HCT116 (cell line): ENCODE data around the gene CUX1. TPM values are rescaled to one million over a fixed set of nuclear protein-coding genes. Genes with fewer than 3 reads are reported as not detected.

ENCODE experiments used
- ATAC-seq: fragments of 200-7000 bp; cut with Tn5 transposase; 2 replicates; pipeline ENCODE4 v1.9.1; 2020; ENCODE audit warnings: mild to moderate bottlenecking, moderate library complexity
- BruUV-seq: library from RNA; stranded (reverse); fragments of 400-500 nt; replicated peaks from 2 replicates; lab custom pipeline; 2021; lab: Mats Ljungman, UMichigan
- CTCF ChIA-PET: fragments of 300-600 bp; sonication (Branson Sonifier 250); formaldehyde crosslinking; loops from one replicate; lab custom pipeline; 2021; ENCODE audit warnings: antibody characterized with exemption; lab: Charles Lee
- POLR2A ChIA-PET: fragments of 300-600, 350-600 bp; sonication (Branson Sonifier 250); formaldehyde crosslinking; loops from one replicate; lab custom pipeline; 2021; ENCODE audit warnings: antibody characterized with exemption; lab: Charles Lee
- RAD21 ChIA-PET, 2 experiments: fragments of 300-600 bp; sonication (Branson Sonifier 250); formaldehyde crosslinking; loops; one replicate each; lab custom pipeline; 2023; ENCODE audit warnings: low total read pairs in 2 of 2; ENCODE audit not compliant: uncharacterized antibody in 2 of 2, unreplicated experiment in 2 of 2, low non-redundant PET in 1 of 2; lab: Charles Lee
- DNase-seq: peaks from one replicate; pipeline ENCODE4 v3.0.0-alpha.2; 2010; ENCODE audit warnings: low read depth, low spot score
- H2AFZ ChIP-seq: fragments of 200-600 bp; shearing (Covaris generic), sonication (generic); 2 replicates; pipeline ENCODE4 v1.6.1; 2017; ENCODE audit warnings: low read depth, mixed run types, mixed read lengths, antibody characterized with exemption, low read length; ENCODE audit not compliant: poor library complexity, severe bottlenecking
- H3K27ac ChIP-seq: 2 replicates; pipeline ENCODE4 v1.5.1; 2012; ENCODE audit warnings: low read depth, low read length
- H3K27me3 ChIP-seq: fragments of 200-600 bp; sonication (generic); 2 replicates; pipeline ENCODE4 v1.6.1; 2016; ENCODE audit warnings: mixed run types, low read length, mixed read lengths; ENCODE audit not compliant: insufficient read depth
- H3K36me3 ChIP-seq, 2 experiments: fragments of 200-500 bp in 1 of 2; fragments of 200-600 bp in 1 of 2; sonication (Bioruptor generic) in 1 of 2; sonication (generic) in 1 of 2; 2 replicates each; pipeline versions ENCODE4 v1.5.1 to v1.6.1; 2014 to 2016; ENCODE audit warnings: low read length in 2 of 2, inconsistent platforms in 1 of 2, mixed read lengths in 1 of 2, mixed run types in 1 of 2; ENCODE audit not compliant: insufficient read depth in 2 of 2, control insufficient read depth in 1 of 2
- H3K4me1 ChIP-seq, 2 experiments: fragments of 200-600 bp in 1 of 2; sonication (generic) in 1 of 2; 2 replicates each; pipeline versions ENCODE4 v1.5.1 to v1.6.1; 2012 to 2017; ENCODE audit warnings: low read length in 2 of 2, inconsistent platforms in 1 of 2, mild to moderate bottlenecking in 1 of 2, mixed read lengths in 1 of 2, mixed run types in 1 of 2, moderate library complexity in 1 of 2; ENCODE audit not compliant: insufficient read depth in 2 of 2, control insufficient read depth in 1 of 2
- H3K4me2 ChIP-seq: fragments of 200-600 bp; sonication (generic); 2 replicates; pipeline ENCODE4 v1.6.1; 2017; ENCODE audit warnings: mixed run types, low read length, mixed read lengths
- H3K4me3 ChIP-seq, 2 experiments: fragments of 200-600 bp in 1 of 2; sonication (generic) in 1 of 2; replicated peaks in 1 of 2; 2 replicates each; pipeline ENCODE4 v1.5.1; 2011 to 2016; ENCODE audit warnings: low read length in 2 of 2, control low read depth in 1 of 2, low read depth in 1 of 2, mild to moderate bottlenecking in 1 of 2, mixed read lengths in 1 of 2, mixed run types in 1 of 2
- H3K79me2 ChIP-seq: fragments of 200-600 bp; sonication (generic); 2 replicates; pipeline ENCODE4 v1.6.1; 2017; ENCODE audit warnings: mild to moderate bottlenecking, mixed run types, low read length, moderate library complexity, mixed read lengths; ENCODE audit not compliant: insufficient read depth
- H3K9ac ChIP-seq: fragments of 200-600 bp; sonication (generic); 2 replicates; pipeline ENCODE4 v1.6.1; 2016; ENCODE audit warnings: low read length, mixed read lengths
- H3K9me2 ChIP-seq: fragments of 200-600 bp; sonication (generic), shearing (Covaris generic); 2 replicates; pipeline ENCODE4 v1.6.1; 2017; ENCODE audit warnings: mixed run types, mild to moderate bottlenecking, moderate library complexity; ENCODE audit not compliant: insufficient read depth
- H3K9me3 ChIP-seq, 2 experiments: fragments of 200-500 bp in 1 of 2; fragments of 200-600 bp in 1 of 2; sonication (Bioruptor generic) in 1 of 2; sonication (generic) in 1 of 2; 2 replicates each; pipeline ENCODE4 v1.6.1; 2014 to 2017; ENCODE audit warnings: low read length in 2 of 2, mixed read lengths in 2 of 2, inconsistent platforms in 1 of 2, low read depth in 1 of 2, mild to moderate bottlenecking in 1 of 2, mixed run types in 1 of 2, moderate library complexity in 1 of 2; ENCODE audit not compliant: control insufficient read depth in 1 of 2, insufficient read depth in 1 of 2
- H4K20me1 ChIP-seq: fragments of 200-600 bp; sonication (generic), shearing (Covaris generic); 2 replicates; pipeline ENCODE4 v1.6.1; 2017; ENCODE audit warnings: mixed run types, mild to moderate bottlenecking, moderate library complexity; ENCODE audit not compliant: insufficient read depth
- ATF3 ChIP-seq: IDR thresholded peaks from 2 replicates; pipeline ENCODE4 v1.6.1; 2012
- CBX3 ChIP-seq: IDR thresholded peaks from 2 replicates; pipeline ENCODE4 v1.6.1; 2012; ENCODE audit warnings: low read depth
- CEBPB ChIP-seq: IDR thresholded peaks from 2 replicates; pipeline ENCODE4 v1.6.1; 2012; ENCODE audit warnings: low read depth
- CTCF ChIP-seq, 3 experiments: fragments of 200-600 bp in 1 of 3; sonication (generic) in 1 of 3; IDR thresholded peaks in 2 of 3; conservative IDR thresholded peaks in 1 of 3; 2 replicates each; pipeline ENCODE4 v1.5.1; 2012 to 2017; ENCODE audit warnings: low read depth in 2 of 3, low read length in 2 of 3, antibody characterized with exemption in 1 of 3, borderline replicate concordance in 1 of 3, control low read depth in 1 of 3, mild to moderate bottlenecking in 1 of 3, mixed read lengths in 1 of 3, mixed run types in 1 of 3, moderate library complexity in 1 of 3; ENCODE audit not compliant: insufficient read depth in 1 of 3
- EGR1 ChIP-seq: IDR thresholded peaks from 2 replicates; pipeline ENCODE4 v1.6.1; 2012; ENCODE audit warnings: low read depth
- ELF1 ChIP-seq: IDR thresholded peaks from 2 replicates; pipeline ENCODE4 v1.6.1; 2012; ENCODE audit warnings: low read depth, borderline replicate concordance
- EZH2 ChIP-seq: fragments of 200-600 bp; sonication (generic); IDR thresholded peaks from 2 replicates; pipeline ENCODE4 v1.6.1; 2017; ENCODE audit warnings: antibody characterized with exemption, mixed run types
- EZH2phosphoT487 ChIP-seq: fragments of 200-600 bp; IDR thresholded peaks from 2 replicates; pipeline ENCODE4 v1.6.1; 2018; ENCODE audit warnings: antibody characterized with exemption, borderline replicate concordance
- JUND ChIP-seq: IDR thresholded peaks from 2 replicates; pipeline ENCODE4 v1.6.1; 2012
- MAX ChIP-seq: IDR thresholded peaks from 2 replicates; pipeline ENCODE4 v1.6.1; 2012
- RAD21 ChIP-seq: IDR thresholded peaks from 2 replicates; pipeline ENCODE4 v1.6.1; 2012; ENCODE audit warnings: low read depth, mild to moderate bottlenecking
- REST ChIP-seq: IDR thresholded peaks from 2 replicates; pipeline ENCODE4 v1.6.1; 2012; ENCODE audit warnings: low read depth
- SIN3A ChIP-seq: IDR thresholded peaks from 2 replicates; pipeline ENCODE4 v1.6.1; 2012; ENCODE audit warnings: low read depth
- SRF ChIP-seq: IDR thresholded peaks from 2 replicates; pipeline ENCODE4 v1.6.1; 2012; ENCODE audit warnings: low read depth
- ZFX ChIP-seq: fragments of 450-650 bp; IDR thresholded peaks from 2 replicates; pipeline ENCODE4 v1.6.1; 2017
- ZNF274 ChIP-seq: fragments of 200-500 bp; sonication (Bioruptor generic); IDR thresholded peaks from 2 replicates; pipeline ENCODE4 v1.6.1; 2014; ENCODE audit warnings: mild to moderate bottlenecking, low read depth, low read length, inconsistent platforms
- intact Hi-C: fragments of 100-400 bp; cut with micrococcal nuclease; formaldehyde crosslinking; loops from 2 replicates; pipeline ENCODE4 v1.10.0; 2022
- total RNA-seq: library from RNA; stranded (reverse); gene quantifications from one replicate; pipeline ENCODE4 v1.2.1, GENCODE V29; 2021; ENCODE audit not compliant: unreplicated experiment

CUX1 gene
- total RNA-seq, 1 experiment from 2014 or later = 68.9 TPM

GRCh38 chr7:102303669-102304422 is 486.4 kb downstream of the CUX1 start:
- no peaks in the 10 kb centered on the region for H3K36me3 ChIP-seq
- no peak for DNase-seq
- ChIA-PET CTCF (no interaction called here), POLR2A (no interaction called here), RAD21 (no interaction called here)
- no peak overlapping the region for H3K4me3 ChIP-seq
- no peaks in the 10 kb centered on the region; a peak in 1 of 4 replicates for H3K4me1 ChIP-seq
- TF ChIP-seq EZH2 (no peak), SRF (no peak), MAX (no peak), ZNF274 (no peak), ELF1 (no peak), ZFX (no peak), EGR1 (no peak), JUND (no peak), CBX3 (no peak), REST (no peak), CEBPB (no peak), RAD21 (no peak), CTCF (IDR thresholded peaks at IDR 0.05 in 2 of 3, conservative IDR thresholded peaks at IDR 0.05 in 1 of 3; ENCODE audit: borderline replicate concordance in 1 of 3, insufficient read depth in 1 of 3, low read depth in 2 of 3, low read length in 2 of 3) (no peak), ATF3 (no peak), EZH2phosphoT487 (no peak), SIN3A (no peak)
- no peak overlapping the region for H3K27ac ChIP-seq
- intact Hi-C loops = no loop called here
- H3K9me2 ChIP-seq = no peaks in the 10 kb centered on the region
- no peaks in the 10 kb centered on the region for H3K9me3 ChIP-seq
- no TSS peak for BruUV-seq
- H3K4me2 ChIP-seq = no peak overlapping the region
- ATAC-seq = no peak
- no peak overlapping the region for H3K9ac ChIP-seq
- H3K27me3 ChIP-seq = no peaks in the 10 kb centered on the region
- H4K20me1 ChIP-seq = no peaks in the 10 kb centered on the region
- H3K79me2 ChIP-seq = no peaks in the 10 kb centered on the region
- no peak overlapping the region for H2AFZ ChIP-seq
